ENCODE data around the gene FGGY. TPM values are rescaled to one million over a fixed set of nuclear protein-coding genes. Genes with fewer than 3 reads are reported as not detected.

Gene FGGY
- total RNA-seq, 4 donors from 2014 or later = 23.3 to 26.4 (median 25.3) TPM

- H3K27ac ChIP-seq (replicated peaks in 1 of 4) = no peak overlapping the region
- intact Hi-C loops (cut with DNase I) = loop anchor here (10.0 kb wide), 2 partner anchors 462 to 478 kb away; no protein-coding TSS in a partner anchor
- 65% methylated on average over 2 of the region's 2 CpGs for WGBS
These were observed 3.7 kb upstream of the FGGY start for GRCh38 chr1:59293206-59293605.

GRCh38 chr1:59293849-59294248, 3.0 kb upstream of the FGGY start:
- WGBS = 93% methylated on average over 12 of the region's 12 CpGs
- intact Hi-C loops (cut with DNase I) = loop anchor here (10.0 kb wide), 2 partner anchors 461 to 479 kb away; no protein-coding TSS in a partner anchor

More at GRCh38 chr1:59293206-59293605, 3.7 kb upstream of the FGGY start:
- peaks cover 16 to 23% (median 21%) of the 10 kb centered on the region in 4 donors for H3K4me1 ChIP-seq
- H3K9me3 ChIP-seq = no peaks in the 10 kb centered on the region
- TF ChIP-seq EP300 (IDR thresholded peaks at IDR 0.05) = no peak
- TF ChIP-seq POLR2A (IDR thresholded peaks at IDR 0.05; ENCODE audit: low read depth) = no peak
- no peak for TF ChIP-seq CTCF (IDR thresholded peaks at IDR 0.05)
- TF ChIP-seq POLR2AphosphoS5 (IDR thresholded peaks at IDR 0.05) = no peak
- H3K4me3 ChIP-seq = no peak overlapping the region
- H3K27me3 ChIP-seq = no peaks in the 10 kb centered on the region
- H3K36me3 ChIP-seq = no peaks in the 10 kb centered on the region
- DNase-seq (ENCODE audit: extremely low spot score) = no peak

GRCh38 chr1:59294423-59294822, 2.5 kb upstream of the FGGY start:
- no peak overlapping the region for H3K4me3 ChIP-seq
- intact Hi-C loops (cut with DNase I) = loop anchor here (10.0 kb wide), 2 partner anchors 460 to 480 kb away; no protein-coding TSS in a partner anchor
- TF ChIP-seq CTCF (IDR thresholded peaks at IDR 0.05) = no peak
- TF ChIP-seq POLR2A (IDR thresholded peaks at IDR 0.05; ENCODE audit: low read depth) = no peak
- no peak for TF ChIP-seq POLR2AphosphoS5 (IDR thresholded peaks at IDR 0.05)
- no peak for TF ChIP-seq EP300 (IDR thresholded peaks at IDR 0.05)
- H3K9me3 ChIP-seq = no peaks in the 10 kb centered on the region
- DNase-seq (ENCODE audit: extremely low spot score) = no peak
- WGBS = over 99% methylated on average over 4 of the region's 4 CpGs
- peak overlapping the region in 1 of 4 donors; percentile 8 for H3K27ac ChIP-seq (replicated peaks in 1 of 4)
- no peaks in the 10 kb centered on the region for H3K36me3 ChIP-seq
- peaks cover 18 to 31% (median 28%) of the 10 kb centered on the region in 4 donors for H3K4me1 ChIP-seq
- H3K27me3 ChIP-seq = no peaks in the 10 kb centered on the region

More at GRCh38 chr1:59293849-59294248, 3.0 kb upstream of the FGGY start:
- TF ChIP-seq CTCF (IDR thresholded peaks at IDR 0.05) (no peak), POLR2AphosphoS5 (IDR thresholded peaks at IDR 0.05) (no peak), EP300 (IDR thresholded peaks at IDR 0.05) (no peak), POLR2A (IDR thresholded peaks at IDR 0.05; ENCODE audit: low read depth) (no peak)
- DNase-seq (ENCODE audit: extremely low spot score) = no peak
- Histone ChIP-seq H3K9me3 (no peaks in the 10 kb centered on the region), H3K27ac (replicated peaks in 1 of 4) (no peak overlapping the region), H3K4me3 (no peak overlapping the region), H3K36me3 (no peaks in the 10 kb centered on the region), H3K4me1 (peaks cover 18 to 27% (median 26%) of the 10 kb centered on the region in 4 donors), H3K27me3 (no peaks in the 10 kb centered on the region)

- Histone ChIP-seq H3K27me3 (no peaks in the 10 kb centered on the region), H3K36me3 (no peaks in the 10 kb centered on the region), H3K9me3 (no peaks in the 10 kb centered on the region), H3K4me3 (peak overlapping the region; percentile 57 to 68 (median 63)), H3K4me1 (peaks cover 18 to 31% (median 28%) of the 10 kb centered on the region in 4 donors), H3K27ac (replicated peaks in 1 of 4) (peak overlapping the region; percentile 92 to 98 (median 96))
- intact Hi-C loops (cut with DNase I) = loop anchor here (2.0 to 10.0 kb wide), 6 partner anchors 153 to 513 kb away; partner anchors contain the start of gene JUN
- TF ChIP-seq EP300 (IDR thresholded peaks at IDR 0.05) (no peak), POLR2A (IDR thresholded peaks at IDR 0.05; ENCODE audit: low read depth) (no peak), POLR2AphosphoS5 (IDR thresholded peaks at IDR 0.05) (no peak), CTCF (IDR thresholded peaks at IDR 0.05) (no peak)
- 50% methylated on average over 4 of the region's 4 CpGs for WGBS
- no peak for DNase-seq (ENCODE audit: extremely low spot score)
These were observed 1.3 kb upstream of the FGGY start for GRCh38 chr1:59295618-59296017.

All from esophagus muscularis mucosa (tissue), 4 donors.